IMR-90 (cell line): Measurements from ENCODE around the gene BMX. TPM values are rescaled to one million over a fixed set of nuclear protein-coding genes. Genes with fewer than 3 reads are reported as not detected.

ENCODE experiments used
- ATAC-seq: fragments of 200-7000 bp; cut with Tn5 transposase; 2 replicates; pipeline ENCODE4 v1.9.1; 2020; ENCODE audit warnings: low read depth, mild to moderate bottlenecking, moderate library complexity
- BruUV-seq: library from RNA; stranded (reverse); fragments of 400-500 nt; replicated peaks from 2 replicates; lab custom pipeline; 2021; lab: Mats Ljungman, UMichigan
- CTCF ChIA-PET: fragments of 300-600 bp; formaldehyde crosslinking; extraction: SDS; loops from one replicate; lab custom pipeline; 2021; ENCODE audit warnings: antibody characterized with exemption; lab: Yijun Ruan, JAX
- POLR2A ChIA-PET: fragments of 300-600 bp; sonication (Branson Sonifier 250); formaldehyde crosslinking; loops from one replicate; lab custom pipeline; 2022; ENCODE audit warnings: antibody characterized with exemption; ENCODE audit not compliant: unreplicated experiment; lab: Charles Lee
- DNase-seq: peaks from one replicate; pipeline ENCODE4 v3.0.0; 2013
- H2AFZ ChIP-seq: replicated peaks from 2 replicates; pipeline ENCODE3; 2013; ENCODE audit warnings: low read length, mild to moderate bottlenecking; ENCODE audit not compliant: poor library complexity
- H2AK5ac ChIP-seq: 2 replicates; pipeline ENCODE4 v1.6.1; 2013; ENCODE audit warnings: low read depth, low read length, inconsistent platforms
- H2AK9ac ChIP-seq: replicated peaks from 2 replicates; pipeline ENCODE3; 2013; ENCODE audit warnings: mild to moderate bottlenecking, low read depth, low read length, moderate library complexity; ENCODE audit not compliant: poor library complexity
- H2BK120ac ChIP-seq: 2 replicates; pipeline ENCODE4 v1.6.1; 2013; ENCODE audit warnings: low read depth, low read length, inconsistent platforms
- H2BK15ac ChIP-seq: 3 replicates; pipeline ENCODE4 v1.6.1; 2013; ENCODE audit warnings: low read depth, low read length, inconsistent platforms
- H2BK20ac ChIP-seq: 2 replicates; pipeline ENCODE4 v1.6.1; 2013; ENCODE audit warnings: low read depth, mild to moderate bottlenecking, inconsistent platforms, low read length, moderate library complexity
- H2BK5ac ChIP-seq: 2 replicates; pipeline ENCODE4 v1.6.1; 2013; ENCODE audit warnings: mild to moderate bottlenecking, low read depth, low read length, inconsistent platforms; ENCODE audit not compliant: poor library complexity, severe bottlenecking
- H3K14ac ChIP-seq: replicated peaks from 2 replicates; pipeline ENCODE4 v1.6.1; 2013; ENCODE audit warnings: low read depth, low read length, inconsistent platforms
- H3K18ac ChIP-seq: 2 replicates; pipeline ENCODE4 v1.6.1; 2013; ENCODE audit warnings: low read depth, low read length, control low read depth
- H3K23ac ChIP-seq: 2 replicates; pipeline ENCODE4 v1.6.1; 2013; ENCODE audit warnings: low read depth, low read length, inconsistent platforms
- H3K27ac ChIP-seq: 2 replicates; pipeline ENCODE4 v1.5.1; 2013; ENCODE audit warnings: mild to moderate bottlenecking, control low read depth, low read length; ENCODE audit not compliant: insufficient read depth
- H3K27me3 ChIP-seq: 2 replicates; pipeline ENCODE4 v1.6.1; 2013; ENCODE audit warnings: low read length; ENCODE audit not compliant: control insufficient read depth, insufficient read depth
- H3K36me3 ChIP-seq: 2 replicates; pipeline ENCODE4 v1.6.1; 2013; ENCODE audit warnings: low read length, mixed read lengths; ENCODE audit not compliant: control insufficient read depth, insufficient read depth
- H3K4ac ChIP-seq: 2 replicates; pipeline ENCODE4 v1.6.1; 2013; ENCODE audit warnings: low read depth, low read length, inconsistent platforms
- H3K4me1 ChIP-seq: 2 replicates; pipeline ENCODE4 v1.6.1; 2013; ENCODE audit warnings: low read length, mixed read lengths; ENCODE audit not compliant: control insufficient read depth, insufficient read depth
- H3K4me2 ChIP-seq: 2 replicates; pipeline ENCODE4 v1.6.1; 2013; ENCODE audit warnings: low read depth, mild to moderate bottlenecking, control low read depth, low read length, moderate library complexity
- H3K4me3 ChIP-seq: 2 replicates; pipeline ENCODE4 v1.5.1; 2013; ENCODE audit warnings: low read depth, mild to moderate bottlenecking, control low read depth, low read length, moderate library complexity; ENCODE audit not compliant: insufficient read depth
- H3K56ac ChIP-seq: 2 replicates; pipeline ENCODE4 v1.6.1; 2013; ENCODE audit warnings: low read length, inconsistent platforms; ENCODE audit not compliant: insufficient read depth; ENCODE audit errors: extremely low read depth
- H3K79me1 ChIP-seq, 2 experiments: 2 replicates each; pipeline ENCODE4 v1.6.1; 2013; ENCODE audit warnings: low read length in 2 of 2, inconsistent platforms in 1 of 2, low read depth in 1 of 2
- H3K9ac ChIP-seq: 2 replicates; pipeline ENCODE4 v1.6.1; 2013; ENCODE audit warnings: low read depth, low read length, control low read depth
- H3K9me1 ChIP-seq: 2 replicates; pipeline ENCODE4 v1.6.1; 2013; ENCODE audit warnings: low read length, inconsistent platforms; ENCODE audit not compliant: insufficient read depth
- H3K9me3 ChIP-seq: 2 replicates; pipeline ENCODE4 v1.6.1; 2013; ENCODE audit warnings: low read length; ENCODE audit not compliant: control insufficient read depth, insufficient read depth
- H4K20me1 ChIP-seq: 2 replicates; pipeline ENCODE4 v1.6.1; 2013; ENCODE audit warnings: low read length, inconsistent platforms; ENCODE audit not compliant: insufficient read depth
- H4K5ac ChIP-seq: 2 replicates; pipeline ENCODE4 v1.6.1; 2013; ENCODE audit warnings: mild to moderate bottlenecking, low read depth, low read length, control low read depth
- H4K8ac ChIP-seq, 2 experiments: 2 replicates each; pipeline ENCODE4 v1.6.1; 2013; ENCODE audit warnings: low read depth in 2 of 2, low read length in 2 of 2, control low read depth in 1 of 2, inconsistent platforms in 1 of 2
- H4K91ac ChIP-seq: 2 replicates; pipeline ENCODE4 v1.6.1; 2013; ENCODE audit warnings: low read depth, low read length, inconsistent platforms; ENCODE audit not compliant: insufficient read depth
- BHLHE40 ChIP-seq: fragments of 150-350 bp; IDR thresholded peaks from 2 replicates; pipeline ENCODE4 v1.6.1; 2016; ENCODE audit warnings: mild to moderate bottlenecking, low read depth, low read length
- CEBPB ChIP-seq: IDR thresholded peaks from 2 replicates; pipeline ENCODE4 v1.6.1; 2012; ENCODE audit warnings: low read depth, low read length, improper control_type of control experiment
- CHD1 ChIP-seq: IDR thresholded peaks from 2 replicates; pipeline ENCODE4 v1.6.1; 2012; ENCODE audit warnings: low read depth, low read length, improper control_type of control experiment
- ELK1 ChIP-seq: fragments of 150-350 bp; IDR thresholded peaks from 2 replicates; pipeline ENCODE4 v1.6.1; 2016; ENCODE audit warnings: low read depth, mild to moderate bottlenecking, low read length, moderate library complexity, borderline replicate concordance
- FOS ChIP-seq: fragments of 150-350 bp; IDR thresholded peaks from 2 replicates; pipeline ENCODE4 v1.6.1; 2016; ENCODE audit warnings: low read depth, low read length
- MAFK ChIP-seq: IDR thresholded peaks from 2 replicates; pipeline ENCODE4 v1.6.1; 2012; ENCODE audit warnings: low read depth, low read length, improper control_type of control experiment
- MAZ ChIP-seq: IDR thresholded peaks from 2 replicates; pipeline ENCODE4 v1.6.1; 2012; ENCODE audit warnings: low read depth, mild to moderate bottlenecking, low read length, improper control_type of control experiment, moderate library complexity, borderline replicate concordance
- MXI1 ChIP-seq: IDR thresholded peaks from 2 replicates; pipeline ENCODE4 v1.6.1; 2012; ENCODE audit warnings: low read depth, mild to moderate bottlenecking, low read length, moderate library complexity, borderline replicate concordance
- NFE2L2 ChIP-seq: fragments of 150-350 bp; IDR thresholded peaks from 2 replicates; pipeline ENCODE4 v1.6.1; 2016; ENCODE audit warnings: low read depth, mild to moderate bottlenecking, low read length
- POLR2A ChIP-seq: IDR thresholded peaks from 2 replicates; pipeline ENCODE4 v1.6.1; 2012; ENCODE audit warnings: mild to moderate bottlenecking, low read depth, low read length
- RAD21 ChIP-seq: IDR thresholded peaks from 2 replicates; pipeline ENCODE4 v1.6.1; 2012; ENCODE audit warnings: low read length, improper control_type of control experiment
- RCOR1 ChIP-seq: IDR thresholded peaks from 2 replicates; pipeline ENCODE4 v1.6.1; 2012; ENCODE audit warnings: mild to moderate bottlenecking, low read length, improper control_type of control experiment; ENCODE audit not compliant: insufficient replicate concordance
- RFX5 ChIP-seq: IDR thresholded peaks from 2 replicates; pipeline ENCODE4 v1.8.0; 2012; ENCODE audit warnings: low read depth, mild to moderate bottlenecking, low read length, moderate library complexity
- SMC3 ChIP-seq: fragments of 150-350 bp; IDR thresholded peaks from 2 replicates; pipeline ENCODE4 v1.6.1; 2016; ENCODE audit warnings: low read depth, mild to moderate bottlenecking, antibody characterized with exemption, low read length, moderate library complexity
- USF2 ChIP-seq: fragments of 150-350 bp; IDR thresholded peaks from 2 replicates; pipeline ENCODE4 v1.6.1; 2017; ENCODE audit warnings: mild to moderate bottlenecking, antibody characterized with exemption, low read length, low read depth
- WGBS, 2 experiments: methylation state at CpG; one replicate each; pipeline versions ENCODE4 v1.1.5 to v1.1.7; 2013; ENCODE audit warnings: missing lambda C conversion rate in 2 of 2; ENCODE audit not compliant: insufficient read length in 1 of 2; ENCODE audit errors: extremely low coverage in 2 of 2; 5-methylcytosine and 5-hydroxymethylcytosine counted together
- dilution Hi-C: fragments of 300-500 bp; cut with HindIII; formaldehyde crosslinking; loops from one replicate; pipeline ENCODE4 v1.14.3; 2018; ENCODE audit warnings: low sequenced_read_pairs; ENCODE audit not compliant: unreplicated experiment
- in situ Hi-C: fragments of 300-500 bp; cut with MboI; formaldehyde crosslinking; loops from 3 replicates; pipeline ENCODE4 v1.14.3; 2019; ENCODE audit warnings: low sequenced_read_pairs, inconsistent platforms, mixed read lengths
- intact Hi-C: fragments of 100-400 bp; cut with micrococcal nuclease; formaldehyde crosslinking; loops from 2 replicates; pipeline ENCODE4 v1.10.0; 2022
- polyA plus RNA-seq, 3 experiments: library from polyadenylated mRNA; depleted of rRNA; stranded (reverse); fragments of >200 nt; gene quantifications; 2 replicates each; pipeline ENCODE4 v1.2.3, GENCODE V29; 2012; ENCODE audit warnings: low replicate concordance in 1 of 3
- total RNA-seq: library from RNA; depleted of rRNA; stranded (reverse); fragments of >200 nt; gene quantifications from 2 replicates; pipeline ENCODE4 v1.2.3, GENCODE V29; 2012

The BMX gene
- total and polyA plus RNA-seq, 2 of the 4 experiments (the other 2 are of a cell fraction), result not detected

GRCh38 chrX:15493118-15493962, 7.3 kb upstream of the BMX start, which contains the start of gene PIR:
TSS of gene PIR (minus strand) at chrX:15493333. CDS start at chrX:15491257, 2,076 bp downstream.
- H3K27ac ChIP-seq, result peak within 1 kb of the TSS; percentile 63; the same call in 1 of the 2 replicates
- peak within 1 kb of the TSS; percentile 32; the same call in 2 of the 3 replicates for H2BK15ac ChIP-seq
- peaks cover 3% of the 10 kb centered on the region; the same call in 1 of the 2 replicates for H3K36me3 ChIP-seq
- H2AK9ac ChIP-seq, result peak within 1 kb of the TSS; percentile 38
- no peak within 1 kb of the TSS for H2AK5ac ChIP-seq
- ChIA-PET POLR2A (interaction anchor here (0.6 kb wide), 1 partner anchor 18 kb away, joined by 3 read pairs; no protein-coding TSS in a partner anchor), CTCF (no interaction called here)
- H3K4me2 ChIP-seq, result peak within 1 kb of the TSS; percentile 79
- H4K5ac ChIP-seq, result peak within 1 kb of the TSS; percentile 41
- no TSS peak for BruUV-seq
- 20% methylated on average over 10 of the region's 47 CpGs; no CpG with 5 or more reads in 1 of the 2 experiments for WGBS, 2 experiments
- no peaks in the 10 kb centered on the region for H3K9me1 ChIP-seq
- peak within 1 kb of the TSS; percentile 38 for H3K4ac ChIP-seq
- intact Hi-C loops (loop anchor here (10.0 kb wide), 1 partner anchor 181 kb away; no protein-coding TSS in a partner anchor), dilution Hi-C loops (no loop called here), in situ Hi-C loops (loop anchor here (25.0 kb wide), 1 partner anchor 1194 kb away; no protein-coding TSS in a partner anchor)
- no peaks in the 10 kb centered on the region for H4K20me1 ChIP-seq
- H3K27me3 ChIP-seq, result no peaks in the 10 kb centered on the region
- H3K18ac ChIP-seq, result peak within 1 kb of the TSS; percentile 47
- peak within 1 kb of the TSS; percentile 53 for H4K91ac ChIP-seq
- peak within 1 kb of the TSS; percentile 57 for H2BK20ac ChIP-seq
- peak within 1 kb of the TSS; percentile 18 for H2BK5ac ChIP-seq
- DNase-seq, result peak; percentile 80
- ATAC-seq, result peak; percentile 99
- H2BK120ac ChIP-seq, result peak within 1 kb of the TSS; percentile 79
- H3K4me1 ChIP-seq, result no peaks in the 10 kb centered on the region
- H3K4me3 ChIP-seq, result peak within 1 kb of the TSS; percentile 60
- H4K8ac ChIP-seq, result peak within 1 kb of the TSS; percentile 25 to 74
- H3K14ac ChIP-seq, result peak within 1 kb of the TSS; percentile 38
- peak within 1 kb of the TSS; percentile 90 for H2AFZ ChIP-seq
- H3K79me1 ChIP-seq, result peaks cover 2 to 5% of the 10 kb centered on the region in 2 experiments; a peak in 3 of 4 replicates
- no peaks in the 10 kb centered on the region for H3K9me3 ChIP-seq
- H3K9ac ChIP-seq, result peak within 1 kb of the TSS; percentile 61
- H3K56ac ChIP-seq, result peak within 1 kb of the TSS; percentile 9; the same call in 1 of the 2 replicates
- H3K23ac ChIP-seq, result peak within 1 kb of the TSS; percentile 56
- TF ChIP-seq RCOR1, result no peak
- no peak for TF ChIP-seq RFX5
- TF ChIP-seq USF2, result 0 out of 2 replicates have a peak, but pooled peaks have one; percentile 3
- TF ChIP-seq ELK1, result no peak
- TF ChIP-seq SMC3, result no peak
- no peak for TF ChIP-seq CHD1
- no peak for TF ChIP-seq CEBPB
- TF ChIP-seq MXI1, result no peak
- no peak; the same call in 1 of the 2 replicates for TF ChIP-seq POLR2A
- TF ChIP-seq BHLHE40, result no peak
- TF ChIP-seq NFE2L2, result peak; percentile 97
- no peak for TF ChIP-seq FOS
- TF ChIP-seq MAZ, result peak; percentile 53; the same call in 1 of the 2 replicates
- TF ChIP-seq MAFK, result peak; percentile 64
- TF ChIP-seq RAD21, result no peak
